ENCODE data around the gene EXT2. TPM values are rescaled to one million over a fixed set of nuclear protein-coding genes. Genes with fewer than 3 reads are reported as not detected.

EXT2 gene
- total and polyA plus RNA-seq, 2 experiments from 2014 or later, result 15.9 to 48.6 TPM

DNA sequence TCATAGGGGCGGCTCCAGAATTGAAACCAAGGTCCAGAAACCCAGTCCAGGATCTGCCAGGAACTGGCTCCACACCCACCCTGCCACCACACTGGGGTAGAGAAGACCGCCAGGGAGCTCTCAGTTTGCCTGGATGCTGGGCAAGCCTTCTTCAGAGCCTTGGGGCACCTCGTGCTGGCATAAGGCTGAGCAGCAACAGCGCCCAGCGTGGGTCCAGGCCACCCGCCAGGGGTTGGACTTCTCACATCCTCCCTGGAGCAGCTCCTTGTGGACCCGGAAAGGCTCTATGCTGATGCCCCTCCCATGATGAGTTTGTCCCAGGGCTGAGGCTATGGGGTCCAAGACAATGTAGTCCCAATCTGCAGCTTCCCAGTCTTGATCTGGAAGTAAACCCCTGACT, 184.8 kb downstream of the EXT2 start:
- Histone ChIP-seq H3K27ac (ENCODE audit: low read depth) (no peak overlapping the region), H4K20me1 (replicated peaks; ENCODE audit: insufficient read depth) (no peaks in the 10 kb centered on the region), H3K4me3 (no peak overlapping the region), H3K79me2 (replicated peaks; ENCODE audit: insufficient read depth) (no peaks in the 10 kb centered on the region), H3K4me2 (no peak overlapping the region), H3K27me3 (ENCODE audit: insufficient read depth) (no peaks in the 10 kb centered on the region), H3K36me3 (ENCODE audit: insufficient read depth) (no peaks in the 10 kb centered on the region), H2AFZ (no peak overlapping the region), H3F3A (replicated peaks; ENCODE audit: low read depth) (no peaks in the 10 kb centered on the region), H3K9me2 (ENCODE audit: insufficient read depth) (peaks cover 8% of the 10 kb centered on the region; the same call in 1 of the 2 replicates), H3K4me1 (ENCODE audit: insufficient read depth) (no peaks in the 10 kb centered on the region)
- TF ChIP-seq, protein P1, sequence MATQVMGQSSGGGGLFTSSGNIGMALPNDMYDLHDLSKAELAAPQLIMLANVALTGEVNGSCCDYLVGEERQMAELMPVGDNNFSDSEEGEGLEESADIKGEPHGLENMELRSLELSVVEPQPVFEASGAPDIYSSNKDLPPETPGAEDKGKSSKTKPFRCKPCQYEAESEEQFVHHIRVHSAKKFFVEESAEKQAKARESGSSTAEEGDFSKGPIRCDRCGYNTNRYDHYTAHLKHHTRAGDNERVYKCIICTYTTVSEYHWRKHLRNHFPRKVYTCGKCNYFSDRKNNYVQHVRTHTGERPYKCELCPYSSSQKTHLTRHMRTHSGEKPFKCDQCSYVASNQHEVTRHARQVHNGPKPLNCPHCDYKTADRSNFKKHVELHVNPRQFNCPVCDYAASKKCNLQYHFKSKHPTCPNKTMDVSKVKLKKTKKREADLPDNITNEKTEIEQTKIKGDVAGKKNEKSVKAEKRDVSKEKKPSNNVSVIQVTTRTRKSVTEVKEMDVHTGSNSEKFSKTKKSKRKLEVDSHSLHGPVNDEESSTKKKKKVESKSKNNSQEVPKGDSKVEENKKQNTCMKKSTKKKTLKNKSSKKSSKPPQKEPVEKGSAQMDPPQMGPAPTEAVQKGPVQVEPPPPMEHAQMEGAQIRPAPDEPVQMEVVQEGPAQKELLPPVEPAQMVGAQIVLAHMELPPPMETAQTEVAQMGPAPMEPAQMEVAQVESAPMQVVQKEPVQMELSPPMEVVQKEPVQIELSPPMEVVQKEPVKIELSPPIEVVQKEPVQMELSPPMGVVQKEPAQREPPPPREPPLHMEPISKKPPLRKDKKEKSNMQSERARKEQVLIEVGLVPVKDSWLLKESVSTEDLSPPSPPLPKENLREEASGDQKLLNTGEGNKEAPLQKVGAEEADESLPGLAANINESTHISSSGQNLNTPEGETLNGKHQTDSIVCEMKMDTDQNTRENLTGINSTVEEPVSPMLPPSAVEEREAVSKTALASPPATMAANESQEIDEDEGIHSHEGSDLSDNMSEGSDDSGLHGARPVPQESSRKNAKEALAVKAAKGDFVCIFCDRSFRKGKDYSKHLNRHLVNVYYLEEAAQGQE (IDR thresholded peaks at IDR 0.05; ENCODE audit: unreplicated experiment), result no peak
- TF ChIP-seq POLR2AphosphoS5 (IDR thresholded peaks at IDR 0.05; ENCODE audit: low read depth) (no peak), ZNF114 (CRISPR knock-in tag; IDR thresholded peaks at IDR 0.05) (no peak), ZNF331 (CRISPR knock-in tag; IDR thresholded peaks at IDR 0.05; ENCODE audit: low read depth) (no peak), STAT1 (IDR thresholded peaks at IDR 0.05; ENCODE audit: unreplicated experiment) (no peak), EZH2phosphoT487 (IDR thresholded peaks at IDR 0.05; ENCODE audit: unreplicated experiment) (no peak), NANOG (IDR thresholded peaks at IDR 0.05; ENCODE audit: borderline replicate concordance) (no peak), EZH2 (IDR thresholded peaks at IDR 0.05; ENCODE audit: low read depth, unreplicated experiment) (no peak), JUNB (IDR thresholded peaks at IDR 0.05; ENCODE audit: unreplicated experiment) (no peak), CREB1 (CRISPR knock-in tag; IDR thresholded peaks at IDR 0.05; ENCODE audit: low read depth) (no peak)
- TF ChIP-seq, protein P2, sequence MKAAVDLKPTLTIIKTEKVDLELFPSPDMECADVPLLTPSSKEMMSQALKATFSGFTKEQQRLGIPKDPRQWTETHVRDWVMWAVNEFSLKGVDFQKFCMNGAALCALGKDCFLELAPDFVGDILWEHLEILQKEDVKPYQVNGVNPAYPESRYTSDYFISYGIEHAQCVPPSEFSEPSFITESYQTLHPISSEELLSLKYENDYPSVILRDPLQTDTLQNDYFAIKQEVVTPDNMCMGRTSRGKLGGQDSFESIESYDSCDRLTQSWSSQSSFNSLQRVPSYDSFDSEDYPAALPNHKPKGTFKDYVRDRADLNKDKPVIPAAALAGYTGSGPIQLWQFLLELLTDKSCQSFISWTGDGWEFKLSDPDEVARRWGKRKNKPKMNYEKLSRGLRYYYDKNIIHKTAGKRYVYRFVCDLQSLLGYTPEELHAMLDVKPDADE (IDR thresholded peaks at IDR 0.05), result no peak
- TF ChIP-seq, protein P3, sequence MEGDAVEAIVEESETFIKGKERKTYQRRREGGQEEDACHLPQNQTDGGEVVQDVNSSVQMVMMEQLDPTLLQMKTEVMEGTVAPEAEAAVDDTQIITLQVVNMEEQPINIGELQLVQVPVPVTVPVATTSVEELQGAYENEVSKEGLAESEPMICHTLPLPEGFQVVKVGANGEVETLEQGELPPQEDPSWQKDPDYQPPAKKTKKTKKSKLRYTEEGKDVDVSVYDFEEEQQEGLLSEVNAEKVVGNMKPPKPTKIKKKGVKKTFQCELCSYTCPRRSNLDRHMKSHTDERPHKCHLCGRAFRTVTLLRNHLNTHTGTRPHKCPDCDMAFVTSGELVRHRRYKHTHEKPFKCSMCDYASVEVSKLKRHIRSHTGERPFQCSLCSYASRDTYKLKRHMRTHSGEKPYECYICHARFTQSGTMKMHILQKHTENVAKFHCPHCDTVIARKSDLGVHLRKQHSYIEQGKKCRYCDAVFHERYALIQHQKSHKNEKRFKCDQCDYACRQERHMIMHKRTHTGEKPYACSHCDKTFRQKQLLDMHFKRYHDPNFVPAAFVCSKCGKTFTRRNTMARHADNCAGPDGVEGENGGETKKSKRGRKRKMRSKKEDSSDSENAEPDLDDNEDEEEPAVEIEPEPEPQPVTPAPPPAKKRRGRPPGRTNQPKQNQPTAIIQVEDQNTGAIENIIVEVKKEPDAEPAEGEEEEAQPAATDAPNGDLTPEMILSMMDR (conservative IDR thresholded peaks at IDR 0.05; ENCODE audit: low read depth in 2 of 2), result no peak
- TF ChIP-seq, protein P4, sequence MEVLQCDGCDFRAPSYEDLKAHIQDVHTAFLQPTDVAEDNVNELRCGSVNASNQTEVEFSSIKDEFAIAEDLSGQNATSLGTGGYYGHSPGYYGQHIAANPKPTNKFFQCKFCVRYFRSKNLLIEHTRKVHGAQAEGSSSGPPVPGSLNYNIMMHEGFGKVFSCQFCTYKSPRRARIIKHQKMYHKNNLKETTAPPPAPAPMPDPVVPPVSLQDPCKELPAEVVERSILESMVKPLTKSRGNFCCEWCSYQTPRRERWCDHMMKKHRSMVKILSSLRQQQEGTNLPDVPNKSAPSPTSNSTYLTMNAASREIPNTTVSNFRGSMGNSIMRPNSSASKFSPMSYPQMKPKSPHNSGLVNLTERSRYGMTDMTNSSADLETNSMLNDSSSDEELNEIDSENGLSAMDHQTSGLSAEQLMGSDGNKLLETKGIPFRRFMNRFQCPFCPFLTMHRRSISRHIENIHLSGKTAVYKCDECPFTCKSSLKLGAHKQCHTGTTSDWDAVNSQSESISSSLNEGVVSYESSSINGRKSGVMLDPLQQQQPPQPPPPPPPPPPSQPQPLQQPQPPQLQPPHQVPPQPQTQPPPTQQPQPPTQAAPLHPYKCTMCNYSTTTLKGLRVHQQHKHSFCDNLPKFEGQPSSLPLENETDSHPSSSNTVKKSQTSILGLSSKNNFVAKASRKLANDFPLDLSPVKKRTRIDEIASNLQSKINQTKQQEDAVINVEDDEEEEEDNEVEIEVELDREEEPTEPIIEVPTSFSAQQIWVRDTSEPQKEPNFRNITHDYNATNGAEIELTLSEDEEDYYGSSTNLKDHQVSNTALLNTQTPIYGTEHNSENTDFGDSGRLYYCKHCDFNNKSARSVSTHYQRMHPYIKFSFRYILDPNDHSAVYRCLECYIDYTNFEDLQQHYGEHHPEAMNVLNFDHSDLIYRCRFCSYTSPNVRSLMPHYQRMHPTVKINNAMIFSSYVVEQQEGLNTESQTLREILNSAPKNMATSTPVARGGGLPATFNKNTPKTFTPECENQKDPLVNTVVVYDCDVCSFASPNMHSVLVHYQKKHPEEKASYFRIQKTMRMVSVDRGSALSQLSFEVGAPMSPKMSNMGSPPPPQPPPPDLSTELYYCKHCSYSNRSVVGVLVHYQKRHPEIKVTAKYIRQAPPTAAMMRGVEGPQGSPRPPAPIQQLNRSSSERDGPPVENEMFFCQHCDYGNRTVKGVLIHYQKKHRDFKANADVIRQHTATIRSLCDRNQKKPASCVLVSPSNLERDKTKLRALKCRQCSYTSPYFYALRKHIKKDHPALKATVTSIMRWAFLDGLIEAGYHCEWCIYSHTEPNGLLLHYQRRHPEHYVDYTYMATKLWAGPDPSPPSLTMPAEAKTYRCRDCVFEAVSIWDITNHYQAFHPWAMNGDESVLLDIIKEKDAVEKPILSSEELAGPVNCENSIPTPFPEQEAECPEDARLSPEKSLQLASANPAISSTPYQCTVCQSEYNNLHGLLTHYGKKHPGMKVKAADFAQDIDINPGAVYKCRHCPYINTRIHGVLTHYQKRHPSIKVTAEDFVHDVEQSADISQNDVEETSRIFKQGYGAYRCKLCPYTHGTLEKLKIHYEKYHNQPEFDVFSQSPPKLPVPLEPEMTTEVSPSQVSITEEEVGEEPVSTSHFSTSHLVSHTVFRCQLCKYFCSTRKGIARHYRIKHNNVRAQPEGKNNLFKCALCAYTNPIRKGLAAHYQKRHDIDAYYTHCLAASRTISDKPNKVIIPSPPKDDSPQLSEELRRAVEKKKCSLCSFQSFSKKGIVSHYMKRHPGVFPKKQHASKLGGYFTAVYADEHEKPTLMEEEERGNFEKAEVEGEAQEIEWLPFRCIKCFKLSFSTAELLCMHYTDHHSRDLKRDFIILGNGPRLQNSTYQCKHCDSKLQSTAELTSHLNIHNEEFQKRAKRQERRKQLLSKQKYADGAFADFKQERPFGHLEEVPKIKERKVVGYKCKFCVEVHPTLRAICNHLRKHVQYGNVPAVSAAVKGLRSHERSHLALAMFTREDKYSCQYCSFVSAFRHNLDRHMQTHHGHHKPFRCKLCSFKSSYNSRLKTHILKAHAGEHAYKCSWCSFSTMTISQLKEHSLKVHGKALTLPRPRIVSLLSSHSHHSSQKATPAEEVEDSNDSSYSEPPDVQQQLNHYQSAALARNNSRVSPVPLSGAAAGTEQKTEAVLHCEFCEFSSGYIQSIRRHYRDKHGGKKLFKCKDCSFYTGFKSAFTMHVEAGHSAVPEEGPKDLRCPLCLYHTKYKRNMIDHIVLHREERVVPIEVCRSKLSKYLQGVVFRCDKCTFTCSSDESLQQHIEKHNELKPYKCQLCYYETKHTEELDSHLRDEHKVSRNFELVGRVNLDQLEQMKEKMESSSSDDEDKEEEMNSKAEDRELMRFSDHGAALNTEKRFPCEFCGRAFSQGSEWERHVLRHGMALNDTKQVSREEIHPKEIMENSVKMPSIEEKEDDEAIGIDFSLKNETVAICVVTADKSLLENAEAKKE (CRISPR knock-in tag; IDR thresholded peaks at IDR 0.05), result no peak
- ATAC-seq (no peak), DNase-seq (ENCODE audit: low spot score) (no peak)
- no peak overlapping the region for H3K4me3 Mint-ChIP-seq
- no peaks in the 10 kb centered on the region for H3K9me3 Mint-ChIP-seq
- H3K27ac Mint-ChIP-seq, result no peak overlapping the region
- H3K4me1 Mint-ChIP-seq, result no peaks in the 10 kb centered on the region; the same call in 2 of the 3 replicates
- H3K36me3 Mint-ChIP-seq (ENCODE audit: low read depth), result no peaks in the 10 kb centered on the region; the same call in 2 of the 3 replicates
- peaks cover 8% of the 10 kb centered on the region for H3K27me3 Mint-ChIP-seq (ENCODE audit: insufficient read depth, low read depth, poor library complexity)
